Measurements from ENCODE around the gene RAB42. TPM values are rescaled to one million over a fixed set of nuclear protein-coding genes. Genes with fewer than 3 reads are reported as not detected.
A peak's percentile ranks its signal among the peaks of the same experiment; 100 is the strongest.
"Not testable (repeated sequence)": the region's sequence is repeated elsewhere in the genome, so short reads cannot be mapped to it uniquely, and the experiment has no call there.

The RAB42 gene
- total RNA-seq, 1 donor from 2014 or later, result 7.0 TPM

GRCh38 chr1:28595412-28596191, 3.5 kb downstream of the RAB42 start:
- intact Hi-C loops (cut with DNase I), result no loop called here
- Histone ChIP-seq H3K4me1 (peaks cover 11% of the 10 kb centered on the region), H3K36me3 (no peaks in the 10 kb centered on the region), H3K9me3 (no peaks in the 10 kb centered on the region), H3K4me3 (no peak overlapping the region), H3K27me3 (ENCODE audit: low read depth) (no peaks in the 10 kb centered on the region), H3K27ac (no peak overlapping the region)
- DNase-seq (no peak), ATAC-seq (no peak)
- TF ChIP-seq CTCF (IDR thresholded peaks at IDR 0.05), result no peak

GRCh38 chr1:28596276-28596675, 4.2 kb downstream of the RAB42 start:
- H3K27me3 ChIP-seq (ENCODE audit: low read depth); DNase-seq; H3K4me3 ChIP-seq; intact Hi-C loops (cut with DNase I); H3K36me3 ChIP-seq; H3K27ac ChIP-seq; ATAC-seq; H3K9me3 ChIP-seq; H3K4me1 ChIP-seq: not testable (repeated sequence)

- Histone ChIP-seq H3K9me3 (no peaks in the 10 kb centered on the region), H3K27me3 (ENCODE audit: low read depth) (no peaks in the 10 kb centered on the region), H3K4me1 (no peaks in the 10 kb centered on the region), H3K4me3 (no peak overlapping the region), H3K36me3 (peaks cover 52% of the 10 kb centered on the region), H3K27ac (no peak overlapping the region)
- ATAC-seq (no peak), DNase-seq (no peak)
- TF ChIP-seq CTCF (IDR thresholded peaks at IDR 0.05), result no peak
- intact Hi-C loops (cut with DNase I), result no loop called here
Measured at GRCh38 chr1:28601696-28602095, 9.6 kb downstream of the RAB42 start.

- no peak overlapping the region for H3K27ac ChIP-seq
- peak; percentile 66 for TF ChIP-seq CTCF (IDR thresholded peaks at IDR 0.05)
- intact Hi-C loops (cut with DNase I), result no loop called here
- no peaks in the 10 kb centered on the region for H3K27me3 ChIP-seq (ENCODE audit: low read depth)
- peak; percentile 71 to 76 for ATAC-seq
- no peak for DNase-seq
- peaks cover 62% of the 10 kb centered on the region for H3K36me3 ChIP-seq
- H3K4me3 ChIP-seq, result no peak overlapping the region
- no peaks in the 10 kb centered on the region for H3K4me1 ChIP-seq
- no peaks in the 10 kb centered on the region for H3K9me3 ChIP-seq
Measured at GRCh38 chr1:28602536-28603439, 10.7 kb downstream of the RAB42 start.

GRCh38 chr1:28604411-28604810, 12.3 kb downstream of the RAB42 start:
- Histone ChIP-seq H3K4me3 (no peak overlapping the region), H3K27me3 (ENCODE audit: low read depth) (no peaks in the 10 kb centered on the region), H3K27ac (no peak overlapping the region), H3K36me3 (peaks cover 76% of the 10 kb centered on the region), H3K4me1 (no peaks in the 10 kb centered on the region), H3K9me3 (no peaks in the 10 kb centered on the region)
- ATAC-seq (no peak), DNase-seq (no peak)
- TF ChIP-seq CTCF (IDR thresholded peaks at IDR 0.05), result no peak
- intact Hi-C loops (cut with DNase I), result no loop called here

GRCh38 chr1:28604962-28605361, 12.9 kb downstream of the RAB42 start:
- H3K36me3 ChIP-seq, result peaks cover 81% of the 10 kb centered on the region
- DNase-seq, result no peak

More at GRCh38 chr1:28604962-28605361, 12.9 kb downstream of the RAB42 start:
- TF ChIP-seq CTCF (IDR thresholded peaks at IDR 0.05), result no peak
- Histone ChIP-seq H3K27ac (no peak overlapping the region), H3K4me1 (no peaks in the 10 kb centered on the region), H3K27me3 (ENCODE audit: low read depth) (no peaks in the 10 kb centered on the region), H3K9me3 (no peaks in the 10 kb centered on the region), H3K4me3 (no peak overlapping the region)
- intact Hi-C loops (cut with DNase I), result no loop called here
- no peak for ATAC-seq

Data from lower lobe of right lung (tissue), 2 donors.